ENCODE data around the gene CHID1. TPM values are rescaled to one million over a fixed set of nuclear protein-coding genes. Genes with fewer than 3 reads are reported as not detected.
A peak's percentile ranks its signal among the peaks of the same experiment; 100 is the strongest.

CHID1 gene
- total and polyA plus RNA-seq, 7 experiments from 2014 or later = 30.8 to 61.0 (median 55.3) TPM

DNA sequence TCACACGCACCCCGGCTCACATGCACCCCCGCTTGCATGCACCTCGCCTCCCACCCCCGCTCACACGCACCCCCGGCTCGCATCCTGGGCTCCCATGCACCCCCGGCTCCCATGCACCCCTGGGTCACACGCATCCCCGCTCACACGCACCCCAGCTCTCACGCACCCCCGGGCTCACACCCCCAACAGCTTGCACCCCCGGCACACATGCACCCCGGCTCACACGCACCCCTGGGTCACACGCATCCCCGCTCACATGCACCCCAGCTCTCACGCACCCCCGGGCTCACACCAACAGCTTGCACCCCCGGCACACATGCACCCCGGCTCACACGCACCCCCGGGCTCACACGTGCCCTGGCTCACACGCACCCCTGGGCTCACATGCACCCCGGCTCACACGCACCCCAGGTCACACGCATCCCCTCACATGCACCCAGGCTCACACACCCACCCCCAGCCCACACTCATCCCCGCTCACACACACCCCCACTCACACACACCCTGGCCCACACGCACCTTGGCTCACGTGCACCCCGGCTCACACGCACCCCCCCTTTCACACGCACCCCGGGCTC, 51.8 kb downstream of the CHID1 start:
- Mint-ChIP-seq H3K27ac (no peak overlapping the region), H3K36me3 (no peaks in the 10 kb centered on the region), H3K4me3 (no peak overlapping the region), H3K4me1 (peaks cover 0 to 13% (median 0%) of the 10 kb centered on the region in 7 donors), H3K27me3 (no peaks in the 10 kb centered on the region), H3K9me3 (no peaks in the 10 kb centered on the region)
- no peaks in the 10 kb centered on the region for H3K27me3 ChIP-seq (ENCODE audit: control insufficient read depth in 2 of 2, insufficient read depth in 2 of 2, low read length in 2 of 2)
- ATAC-seq = no peak
- H3K4me3 ChIP-seq (ENCODE audit: low read length) = no peak overlapping the region
- intact Hi-C loops (cut with micrococcal nuclease) = no loop called here
- no peak for DNase-seq
- H3K27ac ChIP-seq (ENCODE audit: low read depth, low read length) = no peak overlapping the region
- H3K9me3 ChIP-seq (ENCODE audit: control insufficient read depth in 2 of 3, low read length in 3 of 3) = no peaks in the 10 kb centered on the region
- no peaks in the 10 kb centered on the region for H3K36me3 ChIP-seq (ENCODE audit: control insufficient read depth in 2 of 3, insufficient read depth in 3 of 3, low read length in 3 of 3)
- ChIA-PET CTCF (interaction anchor here (0.8 kb wide), 1 partner anchor 10 kb away, joined by 3 read pairs; no protein-coding TSS in a partner anchor), POLR2A (interaction anchor here (0.5 kb wide), 1 partner anchor 36 kb away, joined by 3 read pairs; no protein-coding TSS in a partner anchor)
- no peaks in the 10 kb centered on the region for H3K4me1 ChIP-seq (ENCODE audit: control insufficient read depth in 2 of 2, insufficient read depth in 2 of 2, low read length in 2 of 2)

DNA sequence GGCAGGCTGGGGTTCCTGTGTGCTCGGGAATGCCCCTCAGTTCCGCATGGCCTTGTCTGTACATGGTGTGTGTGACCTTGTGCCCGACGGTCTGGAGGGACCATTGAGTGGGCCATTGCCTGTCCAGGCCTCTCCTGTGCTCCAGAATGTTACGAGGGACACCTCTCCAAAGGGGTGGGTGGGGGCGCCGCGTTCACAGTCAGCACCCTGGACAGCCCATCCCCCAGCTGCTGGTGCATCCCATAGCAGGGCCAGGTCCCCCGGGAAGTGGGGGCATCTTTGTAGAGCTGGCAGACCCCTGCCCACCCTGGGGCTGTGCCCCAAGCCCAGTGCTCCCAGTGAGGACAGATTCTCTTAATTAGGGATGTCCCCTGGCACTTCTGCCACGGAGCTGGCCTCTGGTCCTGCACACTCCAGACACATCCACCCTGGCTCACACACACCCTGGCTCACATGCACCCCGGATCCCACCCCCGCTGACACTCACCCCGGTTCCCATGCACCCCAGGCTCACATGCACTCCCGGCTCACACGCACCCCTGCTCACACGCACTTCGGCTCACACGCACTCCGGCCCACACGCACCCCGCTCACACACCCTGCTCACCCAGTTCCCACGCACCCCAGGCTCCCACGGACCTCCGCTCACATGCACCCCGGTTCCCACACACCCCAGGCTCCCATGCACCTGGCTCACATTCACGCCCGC, 52.4 kb downstream of the CHID1 start:
- DNase-seq = no peak
- H3K27ac ChIP-seq (ENCODE audit: low read depth, low read length) = no peak overlapping the region
- H3K9me3 Mint-ChIP-seq = no peaks in the 10 kb centered on the region
- no peaks in the 10 kb centered on the region for H3K4me1 ChIP-seq (ENCODE audit: control insufficient read depth in 2 of 2, insufficient read depth in 2 of 2, low read length in 2 of 2)
- no peak overlapping the region for H3K4me3 ChIP-seq (ENCODE audit: low read length)
- H3K27me3 Mint-ChIP-seq = no peaks in the 10 kb centered on the region
- ChIA-PET CTCF (interaction anchor here (0.8 kb wide), 1 partner anchor 10 kb away, joined by 3 read pairs; no protein-coding TSS in a partner anchor), POLR2A (no interaction called here)
- H3K36me3 Mint-ChIP-seq = no peaks in the 10 kb centered on the region
- no peaks in the 10 kb centered on the region for H3K9me3 ChIP-seq (ENCODE audit: control insufficient read depth in 2 of 3, low read length in 3 of 3)
- intact Hi-C loops (cut with micrococcal nuclease) = no loop called here
- H3K27ac Mint-ChIP-seq = no peak overlapping the region
- no peaks in the 10 kb centered on the region for H3K27me3 ChIP-seq (ENCODE audit: control insufficient read depth in 2 of 2, insufficient read depth in 2 of 2, low read length in 2 of 2)
- no peaks in the 10 kb centered on the region for H3K36me3 ChIP-seq (ENCODE audit: control insufficient read depth in 2 of 3, insufficient read depth in 3 of 3, low read length in 3 of 3)
- H3K4me3 Mint-ChIP-seq = no peak overlapping the region
- peaks cover 0 to 13% (median 0%) of the 10 kb centered on the region in 7 donors for H3K4me1 Mint-ChIP-seq
- ATAC-seq = no peak

- H3K27me3 ChIP-seq (ENCODE audit: control insufficient read depth in 2 of 2, insufficient read depth in 2 of 2, low read length in 2 of 2) = no peaks in the 10 kb centered on the region
- H3K4me1 ChIP-seq (ENCODE audit: control insufficient read depth in 2 of 2, insufficient read depth in 2 of 2, low read length in 2 of 2) = no peaks in the 10 kb centered on the region
- no peaks in the 10 kb centered on the region for H3K9me3 ChIP-seq (ENCODE audit: control insufficient read depth in 2 of 3, low read length in 3 of 3)
- H3K36me3 Mint-ChIP-seq = no peaks in the 10 kb centered on the region
- intact Hi-C loops (cut with micrococcal nuclease) = no loop called here
- H3K9me3 Mint-ChIP-seq = no peaks in the 10 kb centered on the region
- H3K4me3 ChIP-seq (ENCODE audit: low read length) = no peak overlapping the region
- H3K27me3 Mint-ChIP-seq = no peaks in the 10 kb centered on the region
- no peak overlapping the region for H3K4me3 Mint-ChIP-seq
- POLR2A ChIA-PET = interaction anchor here (0.5 kb wide), 1 partner anchor 18 kb away, joined by 4 read pairs; no protein-coding TSS in a partner anchor
- no peak for ATAC-seq
- no peak for DNase-seq
- H3K27ac Mint-ChIP-seq = peak overlapping the region in 1 of 9 donors; percentile 46
- no peaks in the 10 kb centered on the region for H3K36me3 ChIP-seq (ENCODE audit: control insufficient read depth in 2 of 3, insufficient read depth in 3 of 3, low read length in 3 of 3)
- CTCF ChIA-PET = no interaction called here
- H3K4me1 Mint-ChIP-seq = peaks cover 0 to 9% (median 0%) of the 10 kb centered on the region in 7 donors
- H3K27ac ChIP-seq (ENCODE audit: low read depth, low read length) = no peak overlapping the region
Observed at GRCh38 chr11:856397-856796, 54.2 kb downstream of the CHID1 start.

GRCh38 chr11:855796-856195, 54.8 kb downstream of the CHID1 start:
- ATAC-seq = no peak
- H3K27ac Mint-ChIP-seq = no peak overlapping the region
- no peaks in the 10 kb centered on the region for H3K9me3 ChIP-seq (ENCODE audit: control insufficient read depth in 2 of 3, low read length in 3 of 3)
- no peak overlapping the region for H3K4me3 Mint-ChIP-seq
- H3K27me3 ChIP-seq (ENCODE audit: control insufficient read depth in 2 of 2, insufficient read depth in 2 of 2, low read length in 2 of 2) = no peaks in the 10 kb centered on the region
- no peak overlapping the region for H3K27ac ChIP-seq (ENCODE audit: low read depth, low read length)
- intact Hi-C loops (cut with micrococcal nuclease) = no loop called here
- no peaks in the 10 kb centered on the region for H3K9me3 Mint-ChIP-seq
- no peak for DNase-seq
- no peaks in the 10 kb centered on the region for H3K27me3 Mint-ChIP-seq
- ChIA-PET CTCF (no interaction called here), POLR2A (interaction anchor here (0.5 kb wide), 1 partner anchor 17 kb away, joined by 4 read pairs; no protein-coding TSS in a partner anchor)
- H3K4me3 ChIP-seq (ENCODE audit: low read length) = no peak overlapping the region
- H3K4me1 Mint-ChIP-seq = peaks cover 0 to 9% (median 0%) of the 10 kb centered on the region in 7 donors
- H3K36me3 ChIP-seq (ENCODE audit: control insufficient read depth in 2 of 3, insufficient read depth in 3 of 3, low read length in 3 of 3) = no peaks in the 10 kb centered on the region
- no peaks in the 10 kb centered on the region for H3K4me1 ChIP-seq (ENCODE audit: control insufficient read depth in 2 of 2, insufficient read depth in 2 of 2, low read length in 2 of 2)
- no peaks in the 10 kb centered on the region for H3K36me3 Mint-ChIP-seq

DNA sequence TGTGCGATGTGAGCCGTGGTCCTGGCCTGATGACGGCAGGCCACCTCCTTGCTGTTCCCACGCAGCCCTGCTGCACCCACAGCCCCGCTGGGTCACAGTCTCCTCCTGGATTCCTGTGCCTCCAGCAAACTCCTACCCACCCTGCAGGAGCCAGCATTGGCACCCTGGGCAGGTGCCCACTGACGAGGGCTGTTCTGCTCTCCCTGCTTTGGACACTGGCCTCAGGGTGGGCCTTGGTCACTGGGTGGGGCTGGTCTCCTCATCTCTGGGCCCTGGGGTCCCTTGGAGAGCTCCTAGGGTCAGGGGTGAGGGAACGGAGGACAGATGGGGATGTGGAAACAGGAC, 55.3 kb downstream of the CHID1 start:
- ChIA-PET CTCF (no interaction called here), POLR2A (no interaction called here)
- Histone ChIP-seq H3K27me3 (ENCODE audit: control insufficient read depth in 2 of 2, insufficient read depth in 2 of 2, low read length in 2 of 2) (no peaks in the 10 kb centered on the region), H3K36me3 (ENCODE audit: control insufficient read depth in 2 of 3, insufficient read depth in 3 of 3, low read length in 3 of 3) (no peaks in the 10 kb centered on the region), H3K9me3 (ENCODE audit: control insufficient read depth in 2 of 3, low read length in 3 of 3) (no peaks in the 10 kb centered on the region), H3K27ac (ENCODE audit: low read depth, low read length) (no peak overlapping the region), H3K4me1 (ENCODE audit: control insufficient read depth in 2 of 2, insufficient read depth in 2 of 2, low read length in 2 of 2) (no peaks in the 10 kb centered on the region), H3K4me3 (ENCODE audit: low read length) (no peak overlapping the region)
- Mint-ChIP-seq H3K36me3 (no peaks in the 10 kb centered on the region), H3K4me3 (no peak overlapping the region), H3K27me3 (no peaks in the 10 kb centered on the region), H3K9me3 (no peaks in the 10 kb centered on the region), H3K4me1 (peaks cover 0 to 9% (median 0%) of the 10 kb centered on the region in 7 donors), H3K27ac (no peak overlapping the region)
- ATAC-seq (no peak), DNase-seq (no peak)
- intact Hi-C loops (cut with micrococcal nuclease) = no loop called here

GRCh38 chr11:854601-855329, 55.8 kb downstream of the CHID1 start:
- Histone ChIP-seq H3K27me3 (ENCODE audit: control insufficient read depth in 2 of 2, insufficient read depth in 2 of 2, low read length in 2 of 2) (no peaks in the 10 kb centered on the region), H3K27ac (ENCODE audit: low read depth, low read length) (no peak overlapping the region), H3K4me3 (ENCODE audit: low read length) (no peak overlapping the region), H3K36me3 (ENCODE audit: control insufficient read depth in 2 of 3, insufficient read depth in 3 of 3, low read length in 3 of 3) (no peaks in the 10 kb centered on the region), H3K9me3 (ENCODE audit: control insufficient read depth in 2 of 3, low read length in 3 of 3) (no peaks in the 10 kb centered on the region), H3K4me1 (ENCODE audit: control insufficient read depth in 2 of 2, insufficient read depth in 2 of 2, low read length in 2 of 2) (no peaks in the 10 kb centered on the region)
- Mint-ChIP-seq H3K9me3 (no peaks in the 10 kb centered on the region), H3K36me3 (no peaks in the 10 kb centered on the region), H3K27ac (no peak overlapping the region), H3K4me1 (peaks cover 0 to 10% (median 0%) of the 10 kb centered on the region in 7 donors), H3K4me3 (no peak overlapping the region), H3K27me3 (peaks cover 0 to 2% (median 0%) of the 10 kb centered on the region in 5 donors)
- ATAC-seq = no peak
- POLR2A ChIA-PET = no interaction called here
- intact Hi-C loops (cut with micrococcal nuclease) = no loop called here
- CTCF ChIA-PET = interaction anchor here (0.5 kb wide), 1 partner anchor 1226 kb away, joined by 3 read pairs; no protein-coding TSS in a partner anchor
- DNase-seq = no peak

Measured in naive thymus-derived CD4-positive, alpha-beta T cell (primary cell).